B cell (primary cell): Measurements from ENCODE around the gene CDC14A. TPM values are rescaled to one million over a fixed set of nuclear protein-coding genes. Genes with fewer than 3 reads are reported as not detected.

Experiments used
- ATAC-seq: fragments of 200-7000 bp; cut with Tn5 transposase; one replicate; pipeline ENCODE4 v1.10.0; 2021; ENCODE audit warnings: low read depth, mild to moderate bottlenecking, moderate number of reproducible peaks, moderate library complexity
- CTCF ChIA-PET: fragments of 350-600 bp; sonication (Branson Sonifier 250); formaldehyde crosslinking; loops from one replicate; lab custom pipeline; 2021; ENCODE audit warnings: antibody characterized with exemption, inconsistent platforms; lab: Charles Lee
- POLR2A ChIA-PET: fragments of 350-600 bp; sonication (Branson Sonifier 250); formaldehyde crosslinking; loops from one replicate; lab custom pipeline; 2021; ENCODE audit warnings: antibody characterized with exemption; lab: Charles Lee
- DNase-seq: peaks from one replicate; pipeline ENCODE4 v3.0.0; 2013
- H2AFZ ChIP-seq: 2 replicates; pipeline ENCODE4 v1.6.1; 2012; ENCODE audit warnings: mild to moderate bottlenecking, low read depth, low read length; ENCODE audit not compliant: insufficient read depth, poor library complexity, severe bottlenecking
- H3K27ac ChIP-seq, 2 donors: 1 replicate in 1 of 2; 2 replicates in 1 of 2; pipeline ENCODE4 v1.5.1; 2012 to 2013; ENCODE audit warnings: low read length in 2 of 2, mild to moderate bottlenecking in 2 of 2, moderate library complexity in 1 of 2
- H3K27me3 ChIP-seq, 4 experiments: fragments of 200-600 bp in 1 of 4; sonication (generic) in 1 of 4; replicated peaks in 1 of 4; 1 replicate in 2 of 4; 2 replicates in 2 of 4; pipeline versions ENCODE4 v1.6.1 to v1.7.0; 2013 to 2016; ENCODE audit warnings: low read length in 3 of 4, mild to moderate bottlenecking in 2 of 4, mixed read lengths in 1 of 4, moderate library complexity in 1 of 4; ENCODE audit not compliant: insufficient read depth in 4 of 4, control insufficient read depth in 3 of 4; ENCODE audit errors: control extremely low read depth in 1 of 4
- H3K36me3 ChIP-seq, 2 experiments: replicated peaks in 1 of 2; 1 replicate in 1 of 2; 2 replicates in 1 of 2; pipeline versions ENCODE4 v1.6.1 to v1.7.1; 2013; ENCODE audit warnings: low read length in 1 of 2; ENCODE audit not compliant: insufficient read depth in 2 of 2, control insufficient read depth in 1 of 2; ENCODE audit errors: control extremely low read depth in 1 of 2, extremely low read depth in 1 of 2
- H3K4me1 ChIP-seq, 2 donors: fragments of 200-600 bp in 1 of 2; sonication (generic) in 1 of 2; 1 replicate in 1 of 2; 2 replicates in 1 of 2; pipeline versions ENCODE4 v1.5.1 to v1.6.1; 2013 to 2017; ENCODE audit warnings: low read length in 2 of 2; ENCODE audit not compliant: control insufficient read depth in 2 of 2, insufficient read depth in 2 of 2
- H3K4me2 ChIP-seq: replicated peaks from 2 replicates; pipeline ENCODE3; 2012; ENCODE audit warnings: mild to moderate bottlenecking, low read depth, low read length; ENCODE audit not compliant: poor library complexity, severe bottlenecking
- H3K4me3 ChIP-seq, 5 experiments: fragments of 200-600 bp in 1 of 5; sonication (generic) in 1 of 5; 1 replicate in 3 of 5; 2 replicates in 2 of 5; pipeline versions ENCODE4 v1.5.1 to v1.7.0; 2011 to 2016; ENCODE audit warnings: low read length in 4 of 5, mild to moderate bottlenecking in 4 of 5, low read depth in 2 of 5, control low read depth in 1 of 5, moderate library complexity in 1 of 5; ENCODE audit not compliant: insufficient read depth in 1 of 5; ENCODE audit errors: control extremely low read depth in 1 of 5, extremely low read depth in 1 of 5
- H3K79me2 ChIP-seq: fragments of 200-600 bp; sonication (generic); one replicate; pipeline ENCODE4 v1.6.0; 2016; ENCODE audit warnings: low read length; ENCODE audit not compliant: control insufficient read depth, insufficient read depth
- H3K9ac ChIP-seq: fragments of 200-600 bp; sonication (generic); 2 replicates; pipeline ENCODE4 v1.6.1; 2017; ENCODE audit warnings: mild to moderate bottlenecking, low read length, moderate library complexity
- H3K9me3 ChIP-seq, 3 donors: one replicate each; pipeline versions ENCODE4 v1.6.1 to v1.7.1; 2013; ENCODE audit warnings: low read length in 2 of 3; ENCODE audit not compliant: control insufficient read depth in 2 of 3, insufficient read depth in 1 of 3; ENCODE audit errors: control extremely low read depth in 1 of 3
- H4K20me1 ChIP-seq: 2 replicates; pipeline ENCODE4 v1.6.0; 2012; ENCODE audit warnings: mild to moderate bottlenecking, low read length; ENCODE audit not compliant: insufficient read depth, control insufficient read depth, poor library complexity, severe bottlenecking
- H3K27ac Mint-ChIP-seq: one replicate; pipeline ENCODE4 v1.8.0; 2021; ENCODE audit warnings: mixed read lengths
- H3K27me3 Mint-ChIP-seq: one replicate; pipeline ENCODE4 v1.8.0; 2021; ENCODE audit warnings: mixed read lengths
- H3K4me1 Mint-ChIP-seq: one replicate; pipeline ENCODE4 v1.8.0; 2021; ENCODE audit warnings: mixed read lengths
- H3K4me3 Mint-ChIP-seq: one replicate; pipeline ENCODE4 v1.8.0; 2021; ENCODE audit warnings: mixed read lengths
- H3K9me3 Mint-ChIP-seq: one replicate; pipeline ENCODE4 v1.8.0; 2022; ENCODE audit warnings: mixed read lengths; ENCODE audit not compliant: insufficient read depth
- EZH2 ChIP-seq: IDR thresholded peaks from 2 replicates; pipeline ENCODE4 v1.6.1; 2012; ENCODE audit warnings: borderline replicate concordance, low read depth, mild to moderate bottlenecking, moderate library complexity, low read length; ENCODE audit not compliant: insufficient read depth, poor library complexity, severe bottlenecking
- WGBS: methylation state at CpG from one replicate; pipeline ENCODE4 v1.1.5; 2013; ENCODE audit warnings: missing lambda C conversion rate; ENCODE audit not compliant: insufficient coverage; 5-methylcytosine and 5-hydroxymethylcytosine counted together
- intact Hi-C: fragments of 100-400 bp; cut with micrococcal nuclease; formaldehyde crosslinking; loops from one replicate; pipeline ENCODE4 v1.10.0; 2022
- polyA plus RNA-seq: library from polyadenylated mRNA; depleted of rRNA; stranded (reverse); fragments of >200 nt; gene quantifications from 2 replicates; pipeline ENCODE4 v1.2.3, GENCODE V29; 2012
- total RNA-seq, 2 donors: library from RNA; stranded (reverse); fragments of 120-200 nt in 1 of 2; gene quantifications; 1 replicate in 1 of 2; 2 replicates in 1 of 2; pipeline versions ENCODE4 v1.2.3 to v1.2.4, GENCODE V29; 2013 to 2022
- TF ChIP-seq, protein P1 (sequence below): fragments of 200-600 bp; IDR thresholded peaks from one replicate; pipeline ENCODE4 v1.8.0; 2022; ENCODE audit warnings: antibody characterized with exemption, mild to moderate bottlenecking

Gene CDC14A
- total and polyA plus RNA-seq, 2 donors (not counting 1 experiment from before 2014, with no cell fraction given), result 6.1 to 41.7 TPM

GRCh38 chr1:100304227-100304626, 48.1 kb upstream of the CDC14A start:
- no peaks in the 10 kb centered on the region for H3K9me3 ChIP-seq
- H4K20me1 ChIP-seq, result no peaks in the 10 kb centered on the region
- no peak overlapping the region for H3K9ac ChIP-seq
- ATAC-seq, result no peak
- no peaks in the 10 kb centered on the region for H3K36me3 ChIP-seq
- H2AFZ ChIP-seq, result no peak overlapping the region
- Mint-ChIP-seq H3K27me3 (no peaks in the 10 kb centered on the region), H3K4me3 (no peak overlapping the region), H3K9me3 (peaks cover 3% of the 10 kb centered on the region), H3K27ac (no peak overlapping the region), H3K4me1 (no peaks in the 10 kb centered on the region)
- no CpG with 5 or more reads among the region's 2 CpGs for WGBS
- no peaks in the 10 kb centered on the region for H3K79me2 ChIP-seq
- CTCF ChIA-PET, result no interaction called here
- H3K4me1 ChIP-seq, result no peaks in the 10 kb centered on the region
- intact Hi-C loops, result no loop called here
- H3K4me3 ChIP-seq, result no peak overlapping the region
- no peak for DNase-seq
- H3K27me3 ChIP-seq, result no peaks in the 10 kb centered on the region
- POLR2A ChIA-PET, result no interaction called here
- H3K27ac ChIP-seq, result no peak overlapping the region
- TF ChIP-seq, protein P1, sequence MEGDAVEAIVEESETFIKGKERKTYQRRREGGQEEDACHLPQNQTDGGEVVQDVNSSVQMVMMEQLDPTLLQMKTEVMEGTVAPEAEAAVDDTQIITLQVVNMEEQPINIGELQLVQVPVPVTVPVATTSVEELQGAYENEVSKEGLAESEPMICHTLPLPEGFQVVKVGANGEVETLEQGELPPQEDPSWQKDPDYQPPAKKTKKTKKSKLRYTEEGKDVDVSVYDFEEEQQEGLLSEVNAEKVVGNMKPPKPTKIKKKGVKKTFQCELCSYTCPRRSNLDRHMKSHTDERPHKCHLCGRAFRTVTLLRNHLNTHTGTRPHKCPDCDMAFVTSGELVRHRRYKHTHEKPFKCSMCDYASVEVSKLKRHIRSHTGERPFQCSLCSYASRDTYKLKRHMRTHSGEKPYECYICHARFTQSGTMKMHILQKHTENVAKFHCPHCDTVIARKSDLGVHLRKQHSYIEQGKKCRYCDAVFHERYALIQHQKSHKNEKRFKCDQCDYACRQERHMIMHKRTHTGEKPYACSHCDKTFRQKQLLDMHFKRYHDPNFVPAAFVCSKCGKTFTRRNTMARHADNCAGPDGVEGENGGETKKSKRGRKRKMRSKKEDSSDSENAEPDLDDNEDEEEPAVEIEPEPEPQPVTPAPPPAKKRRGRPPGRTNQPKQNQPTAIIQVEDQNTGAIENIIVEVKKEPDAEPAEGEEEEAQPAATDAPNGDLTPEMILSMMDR, result no peak
- TF ChIP-seq EZH2, result no peak
- no peak overlapping the region for H3K4me2 ChIP-seq

DNA sequence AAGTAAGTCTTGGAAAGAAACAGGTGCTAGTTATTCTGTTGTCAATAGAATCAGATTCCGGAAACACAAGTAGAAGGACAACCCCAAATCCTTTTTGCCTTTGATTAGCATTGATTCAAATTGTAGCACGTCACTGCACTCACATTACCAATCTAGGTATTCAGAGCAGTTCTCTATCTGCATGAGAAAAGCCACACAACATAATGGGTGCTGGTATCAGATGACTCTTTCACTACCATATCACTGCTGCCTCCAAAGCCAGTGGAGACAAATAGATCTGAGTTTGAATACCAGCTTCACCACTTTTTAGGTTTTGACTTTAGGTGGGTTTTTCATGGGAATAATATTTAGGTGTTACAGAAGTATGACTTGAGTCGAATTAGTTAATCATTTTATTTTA, 47.4 kb upstream of the CDC14A start:
- ATAC-seq (no peak), DNase-seq (no peak)
- WGBS, result 100% methylated on average over 1 of the region's 3 CpGs
- H3K4me1 ChIP-seq, result no peaks in the 10 kb centered on the region
- TF ChIP-seq, protein P1, result no peak
- no peak for TF ChIP-seq EZH2
- intact Hi-C loops, result no loop called here
- POLR2A ChIA-PET, result no interaction called here
- H3K9me3 Mint-ChIP-seq, result peaks cover 6% of the 10 kb centered on the region
- H3K27ac ChIP-seq, result no peak overlapping the region
- no peak overlapping the region for H3K4me3 Mint-ChIP-seq
- no peaks in the 10 kb centered on the region for H3K9me3 ChIP-seq
- H3K9ac ChIP-seq, result no peak overlapping the region
- H3K4me3 ChIP-seq, result no peak overlapping the region
- no peaks in the 10 kb centered on the region for H3K27me3 ChIP-seq
- H2AFZ ChIP-seq, result no peak overlapping the region
- CTCF ChIA-PET, result interaction anchor here (0.7 kb wide), 1 partner anchor 494 kb away, joined by 3 read pairs; no protein-coding TSS in a partner anchor
- no peak overlapping the region for H3K4me2 ChIP-seq
- no peaks in the 10 kb centered on the region for H3K4me1 Mint-ChIP-seq
- no peaks in the 10 kb centered on the region for H3K79me2 ChIP-seq
- no peak overlapping the region for H3K27ac Mint-ChIP-seq
- H4K20me1 ChIP-seq, result no peaks in the 10 kb centered on the region
- H3K27me3 Mint-ChIP-seq, result no peaks in the 10 kb centered on the region
- no peaks in the 10 kb centered on the region for H3K36me3 ChIP-seq
